ENCODE measurements around the gene ZNF487.
"Not testable (repeated sequence)": the region's sequence is repeated elsewhere in the genome, so short reads cannot be mapped to it uniquely, and the experiment has no call there.

GRCh38 chr10:43465086-43465735, 28.3 kb downstream of the ZNF487 start:
- TF ChIP-seq ARNT2 (CRISPR knock-in tag; IDR thresholded peaks at IDR 0.05; ENCODE audit: low read depth); E2F5 (CRISPR knock-in tag; conservative IDR thresholded peaks at IDR 0.05); ADNP (CRISPR knock-in tag; IDR thresholded peaks at IDR 0.05); TRIM24 (CRISPR knock-in tag; IDR thresholded peaks at IDR 0.05); HNRNPLL (IDR thresholded peaks at IDR 0.05; ENCODE audit: low read depth, low read length, poor library complexity, severe bottlenecking); FOXM1 (CRISPR knock-in tag; IDR thresholded peaks at IDR 0.05): not testable (repeated sequence)
- TF ChIP-seq, protein P1, sequence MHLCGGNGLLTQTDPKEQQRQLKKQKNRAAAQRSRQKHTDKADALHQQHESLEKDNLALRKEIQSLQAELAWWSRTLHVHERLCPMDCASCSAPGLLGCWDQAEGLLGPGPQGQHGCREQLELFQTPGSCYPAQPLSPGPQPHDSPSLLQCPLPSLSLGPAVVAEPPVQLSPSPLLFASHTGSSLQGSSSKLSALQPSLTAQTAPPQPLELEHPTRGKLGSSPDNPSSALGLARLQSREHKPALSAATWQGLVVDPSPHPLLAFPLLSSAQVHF (CRISPR knock-in tag; IDR thresholded peaks at IDR 0.05) = not testable (repeated sequence)
- TF ChIP-seq, protein P2, sequence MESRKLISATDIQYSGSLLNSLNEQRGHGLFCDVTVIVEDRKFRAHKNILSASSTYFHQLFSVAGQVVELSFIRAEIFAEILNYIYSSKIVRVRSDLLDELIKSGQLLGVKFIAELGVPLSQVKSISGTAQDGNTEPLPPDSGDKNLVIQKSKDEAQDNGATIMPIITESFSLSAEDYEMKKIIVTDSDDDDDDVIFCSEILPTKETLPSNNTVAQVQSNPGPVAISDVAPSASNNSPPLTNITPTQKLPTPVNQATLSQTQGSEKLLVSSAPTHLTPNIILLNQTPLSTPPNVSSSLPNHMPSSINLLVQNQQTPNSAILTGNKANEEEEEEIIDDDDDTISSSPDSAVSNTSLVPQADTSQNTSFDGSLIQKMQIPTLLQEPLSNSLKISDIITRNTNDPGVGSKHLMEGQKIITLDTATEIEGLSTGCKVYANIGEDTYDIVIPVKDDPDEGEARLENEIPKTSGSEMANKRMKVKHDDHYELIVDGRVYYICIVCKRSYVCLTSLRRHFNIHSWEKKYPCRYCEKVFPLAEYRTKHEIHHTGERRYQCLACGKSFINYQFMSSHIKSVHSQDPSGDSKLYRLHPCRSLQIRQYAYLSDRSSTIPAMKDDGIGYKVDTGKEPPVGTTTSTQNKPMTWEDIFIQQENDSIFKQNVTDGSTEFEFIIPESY (CRISPR knock-in tag; IDR thresholded peaks at IDR 0.05) = not testable (repeated sequence)
- TF ChIP-seq, protein P3, sequence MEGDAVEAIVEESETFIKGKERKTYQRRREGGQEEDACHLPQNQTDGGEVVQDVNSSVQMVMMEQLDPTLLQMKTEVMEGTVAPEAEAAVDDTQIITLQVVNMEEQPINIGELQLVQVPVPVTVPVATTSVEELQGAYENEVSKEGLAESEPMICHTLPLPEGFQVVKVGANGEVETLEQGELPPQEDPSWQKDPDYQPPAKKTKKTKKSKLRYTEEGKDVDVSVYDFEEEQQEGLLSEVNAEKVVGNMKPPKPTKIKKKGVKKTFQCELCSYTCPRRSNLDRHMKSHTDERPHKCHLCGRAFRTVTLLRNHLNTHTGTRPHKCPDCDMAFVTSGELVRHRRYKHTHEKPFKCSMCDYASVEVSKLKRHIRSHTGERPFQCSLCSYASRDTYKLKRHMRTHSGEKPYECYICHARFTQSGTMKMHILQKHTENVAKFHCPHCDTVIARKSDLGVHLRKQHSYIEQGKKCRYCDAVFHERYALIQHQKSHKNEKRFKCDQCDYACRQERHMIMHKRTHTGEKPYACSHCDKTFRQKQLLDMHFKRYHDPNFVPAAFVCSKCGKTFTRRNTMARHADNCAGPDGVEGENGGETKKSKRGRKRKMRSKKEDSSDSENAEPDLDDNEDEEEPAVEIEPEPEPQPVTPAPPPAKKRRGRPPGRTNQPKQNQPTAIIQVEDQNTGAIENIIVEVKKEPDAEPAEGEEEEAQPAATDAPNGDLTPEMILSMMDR (CRISPR knock-in tag; IDR thresholded peaks at IDR 0.05) = not testable (repeated sequence)

All from HepG2 (cell line).